GM21576 (cell line): Measurements from ENCODE around the gene SLAMF1.

Source experiments
- ATAC-seq: cut with Tn5 transposase; IDR thresholded peaks from one replicate; pipeline ENCODE4 v1.9.1; 2021; ENCODE audit warnings: mild to moderate bottlenecking, moderate library complexity; ENCODE audit not compliant: unreplicated experiment

The SLAMF1 gene

GRCh38 chr1:160625725-160626498 is 20.9 kb downstream of the SLAMF1 start:
- no peak for ATAC-seq

GRCh38 chr1:160625321-160625720 is 21.5 kb downstream of the SLAMF1 start:
- ATAC-seq, result no peak

- peak; percentile 34 for ATAC-seq
Observed at GRCh38 chr1:160624464-160624863, 22.4 kb downstream of the SLAMF1 start.

GRCh38 chr1:160623862-160624261 is 23.0 kb downstream of the SLAMF1 start:
- no peak for ATAC-seq

GRCh38 chr1:160623227-160623633 is 23.6 kb downstream of the SLAMF1 start:
- no peak for ATAC-seq

GRCh38 chr1:160622501-160623226 is 24.2 kb downstream of the SLAMF1 start:
- no peak for ATAC-seq

GRCh38 chr1:160621633-160622413 is 25.0 kb downstream of the SLAMF1 start:
- ATAC-seq, result no peak

- ATAC-seq, result no peak
Observed at GRCh38 chr1:160620942-160621632, 25.8 kb downstream of the SLAMF1 start.

- no peak for ATAC-seq
Observed at GRCh38 chr1:160619742-160620277, 27.0 kb downstream of the SLAMF1 start.

- no peak for ATAC-seq
Observed at GRCh38 chr1:160618763-160619274, 28.0 kb downstream of the SLAMF1 start.

- ATAC-seq, result no peak
Observed at GRCh38 chr1:160618327-160618726, 28.5 kb downstream of the SLAMF1 start.

- no peak for ATAC-seq
Observed at GRCh38 chr1:160615660-160616059, 31.2 kb downstream of the SLAMF1 start.

GRCh38 chr1:160614410-160614809 is 32.4 kb downstream of the SLAMF1 start:
- ATAC-seq, result no peak

GRCh38 chr1:160612613-160613218 is 34.1 kb downstream of the SLAMF1 start:
- no peak for ATAC-seq

GRCh38 chr1:160610569-160611242 is 36.1 kb downstream of the SLAMF1 start:
- no peak for ATAC-seq

- no peak for ATAC-seq
Observed at GRCh38 chr1:160608941-160609340, 37.9 kb downstream of the SLAMF1 start.

- ATAC-seq, result no peak
Observed at GRCh38 chr1:160608514-160608913, 38.3 kb downstream of the SLAMF1 start.

- no peak for ATAC-seq
Observed at GRCh38 chr1:160608057-160608456, 38.8 kb downstream of the SLAMF1 start.

GRCh38 chr1:160607672-160608032 is 39.2 kb downstream of the SLAMF1 start:
- ATAC-seq, result no peak
